Umbilical cord (tissue), 2 donors: ENCODE measurements around the gene SPDEF. TPM values are rescaled to one million over a fixed set of nuclear protein-coding genes. Genes with fewer than 3 reads are reported as not detected.
A peak's percentile ranks its signal among the peaks of the same experiment; 100 is the strongest.

Source experiments
- DNase-seq: peaks from one replicate; pipeline ENCODE4 v3.0.0-alpha.2; 2015; ENCODE audit warnings: low spot score
- total RNA-seq: library from RNA; depleted of rRNA; stranded (reverse); fragments of >200 nt; gene quantifications from one replicate; pipeline ENCODE4 v1.2.3, GENCODE V29; 2014; ENCODE audit warnings: low replicate concordance; ENCODE audit not compliant: insufficient read depth

Gene SPDEF
- total RNA-seq, 1 donor from 2014 or later = 0.96 TPM

DNA sequence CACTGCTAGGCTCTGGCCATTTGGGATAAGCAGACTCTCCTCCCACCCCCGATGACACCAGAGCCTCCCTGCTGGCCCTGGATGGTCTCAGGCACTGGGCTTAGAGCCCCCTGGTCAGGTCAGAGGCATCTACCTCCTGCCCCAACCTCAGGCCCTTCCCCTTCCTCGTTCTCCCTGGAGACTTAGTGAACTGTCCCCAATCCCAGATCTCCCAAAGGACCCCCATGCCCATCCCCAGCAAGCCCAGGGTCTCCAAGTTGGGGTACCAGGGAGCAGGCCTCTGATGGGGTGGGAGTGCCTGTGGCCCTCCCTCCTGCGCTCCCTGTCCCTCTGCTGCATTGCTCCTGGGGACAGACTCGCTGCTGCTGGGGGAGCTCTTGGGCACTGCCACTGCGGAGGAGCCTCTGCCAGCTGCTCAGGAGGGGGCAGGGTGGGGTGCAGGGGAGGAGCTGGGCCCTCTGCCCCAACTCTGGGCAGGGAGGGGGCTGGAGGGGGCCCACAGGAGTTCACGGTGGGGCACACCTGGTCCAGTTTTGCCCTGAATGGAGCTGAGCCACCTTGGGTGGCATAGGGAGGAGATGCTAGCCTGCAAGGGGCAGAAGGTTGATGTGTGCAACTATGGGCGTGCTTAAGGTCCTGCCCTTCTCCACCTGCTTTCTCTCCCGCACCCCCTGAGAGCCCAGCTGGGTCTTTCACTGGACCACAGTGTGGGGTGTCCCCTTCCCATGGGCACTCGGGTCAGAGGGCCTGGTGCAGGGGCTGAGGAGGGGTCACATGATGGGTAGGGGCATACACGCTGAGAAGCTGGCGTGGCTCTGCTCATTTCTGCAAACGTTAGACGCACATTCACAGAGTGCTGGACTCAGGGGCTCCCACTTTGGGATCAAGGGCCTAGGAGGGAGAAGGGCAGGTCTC lies 40.4 kb downstream of the SPDEF start:
- DNase-seq = no peak

DNA sequence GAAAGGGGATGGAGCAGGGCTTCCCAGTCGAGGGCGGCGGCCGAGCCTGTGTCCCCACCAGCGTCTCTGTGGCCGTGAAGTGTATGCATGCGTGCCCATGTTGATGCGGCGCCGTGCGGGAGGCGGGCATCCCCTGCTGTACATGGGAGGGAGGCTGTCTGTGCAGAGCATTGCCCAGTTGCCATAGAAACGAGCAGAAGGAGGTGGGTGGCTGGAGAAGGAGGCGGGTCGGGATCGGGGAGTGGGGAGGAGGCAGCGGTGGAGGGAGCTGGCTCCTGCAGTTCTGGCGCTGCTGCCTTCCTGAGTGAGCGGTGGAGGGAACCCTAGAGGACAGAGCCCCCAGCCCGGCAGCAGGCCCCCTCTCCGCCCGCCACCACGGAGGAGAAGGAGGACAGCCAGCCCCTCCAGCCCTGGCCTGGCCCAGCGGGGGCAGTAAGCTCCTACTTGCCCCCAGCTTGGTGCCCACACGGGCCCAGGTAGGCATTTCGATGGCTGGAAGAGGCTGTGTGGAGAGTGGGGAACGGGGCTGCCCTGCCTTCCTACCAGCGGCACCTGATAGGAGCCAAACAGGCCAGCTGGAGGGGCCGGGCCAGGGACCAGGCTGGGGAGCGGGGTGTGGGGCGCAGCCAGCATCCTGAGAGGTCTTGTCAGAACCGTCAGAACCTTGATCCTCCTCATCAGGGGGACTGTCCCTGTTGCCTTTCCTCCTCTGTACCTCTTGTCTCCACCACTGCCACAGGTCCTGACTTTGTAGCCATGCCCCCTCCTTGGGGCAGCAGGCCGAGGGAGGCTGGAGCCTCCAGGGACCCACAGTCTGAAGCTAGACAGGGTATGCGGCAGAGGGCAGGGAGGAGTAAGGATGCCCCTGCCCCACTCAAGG lies 41.3 kb downstream of the SPDEF start:
- DNase-seq = peak; percentile 89

DNA sequence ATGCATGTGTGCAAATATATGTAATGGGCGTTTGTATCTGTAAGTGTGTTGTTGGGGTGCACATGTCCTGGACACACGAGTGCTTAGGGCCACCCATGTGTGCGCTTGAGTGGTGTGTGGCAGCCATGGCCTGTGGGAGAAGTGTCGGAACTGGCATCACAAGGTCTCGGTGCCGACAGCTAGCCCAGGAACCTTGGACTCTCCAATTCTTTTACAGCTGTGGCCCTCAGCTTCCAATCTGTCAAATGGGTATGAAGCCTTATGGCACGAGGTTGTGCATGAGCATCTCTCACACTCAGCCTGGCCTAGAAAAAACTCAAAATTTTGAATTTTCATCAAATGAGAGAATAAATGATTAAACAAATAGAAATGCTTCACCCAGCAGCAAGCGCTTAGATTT lies 42.0 kb downstream of the SPDEF start:
- no peak for DNase-seq

DNA sequence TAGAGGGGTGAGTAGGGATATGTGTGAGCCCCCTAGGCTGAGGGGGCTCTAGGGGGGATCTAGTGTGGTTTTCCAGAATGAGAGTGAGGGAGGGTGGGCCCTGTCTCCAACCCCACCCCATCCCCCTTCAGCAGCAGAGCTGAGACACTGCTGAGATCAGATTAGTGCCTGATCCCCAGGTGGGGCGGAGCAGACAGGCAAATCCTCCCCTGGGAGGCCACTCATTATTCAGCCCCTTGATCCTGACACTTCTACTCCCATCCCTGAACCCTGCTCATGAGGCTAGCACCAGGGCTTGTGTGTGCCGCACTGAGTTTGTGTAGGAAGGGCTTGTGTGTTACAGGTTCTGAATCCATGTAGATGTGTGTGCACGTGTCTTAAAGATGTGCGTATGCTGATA lies 42.5 kb downstream of the SPDEF start:
- no peak for DNase-seq

DNA sequence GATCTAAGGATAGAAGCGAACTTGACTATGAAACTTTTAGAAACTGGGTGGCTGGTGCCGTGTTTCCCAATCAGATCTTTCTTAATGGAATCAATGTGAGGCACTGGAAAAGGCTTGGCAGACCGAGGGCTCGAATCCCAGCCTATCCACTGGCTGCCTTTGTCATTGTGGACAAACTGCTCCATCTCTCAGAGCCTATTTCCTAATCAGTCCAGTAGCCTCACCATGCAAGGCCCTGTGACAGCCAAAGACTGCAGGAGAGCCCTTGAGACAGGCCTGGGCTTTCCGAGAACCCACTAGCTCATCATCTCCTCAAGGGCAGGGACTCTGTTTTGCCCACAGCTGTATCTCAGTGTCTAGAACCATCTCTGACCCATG lies 43.4 kb downstream of the SPDEF start:
- no peak for DNase-seq

DNA sequence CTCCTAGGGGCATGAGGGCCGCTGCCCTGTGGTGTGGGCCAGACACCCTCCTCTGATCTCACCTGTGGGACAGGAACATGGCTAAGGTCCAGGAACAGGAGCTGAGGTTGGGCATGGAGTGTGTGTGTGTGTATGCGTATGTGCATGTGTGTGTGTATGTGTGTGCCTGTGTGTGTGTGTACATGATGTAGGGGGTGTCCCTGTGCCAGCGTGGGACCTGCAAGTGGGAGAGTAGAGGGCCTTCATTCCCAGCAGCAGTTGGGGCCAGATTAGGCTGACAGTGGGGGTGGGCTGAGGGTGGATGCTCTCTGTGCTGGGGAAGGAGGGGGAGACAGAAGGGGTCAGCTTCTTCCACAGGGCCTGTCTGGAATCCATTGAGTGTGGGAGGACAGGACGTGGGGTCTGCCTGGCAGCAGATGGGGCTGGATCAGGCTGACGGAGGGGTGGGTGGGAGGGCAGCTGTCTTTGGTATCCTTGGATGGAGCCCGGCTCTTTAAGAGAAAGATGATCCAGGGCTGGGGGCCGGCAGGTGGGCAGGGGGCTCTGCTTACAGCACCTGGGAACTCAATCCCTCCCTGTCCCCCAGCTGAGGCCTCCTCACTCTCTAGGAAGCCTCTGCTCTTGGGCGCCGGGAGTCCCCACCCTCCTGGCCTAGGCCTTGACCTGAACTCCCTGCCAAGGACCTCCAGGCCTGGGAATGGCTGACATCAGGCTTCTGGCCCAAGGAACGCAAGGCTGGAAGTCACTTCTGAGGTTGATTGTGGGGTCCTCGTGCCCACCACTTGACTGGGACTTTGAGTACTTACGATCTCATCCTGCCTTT lies 44.0 kb downstream of the SPDEF start:
- no peak for DNase-seq

DNA sequence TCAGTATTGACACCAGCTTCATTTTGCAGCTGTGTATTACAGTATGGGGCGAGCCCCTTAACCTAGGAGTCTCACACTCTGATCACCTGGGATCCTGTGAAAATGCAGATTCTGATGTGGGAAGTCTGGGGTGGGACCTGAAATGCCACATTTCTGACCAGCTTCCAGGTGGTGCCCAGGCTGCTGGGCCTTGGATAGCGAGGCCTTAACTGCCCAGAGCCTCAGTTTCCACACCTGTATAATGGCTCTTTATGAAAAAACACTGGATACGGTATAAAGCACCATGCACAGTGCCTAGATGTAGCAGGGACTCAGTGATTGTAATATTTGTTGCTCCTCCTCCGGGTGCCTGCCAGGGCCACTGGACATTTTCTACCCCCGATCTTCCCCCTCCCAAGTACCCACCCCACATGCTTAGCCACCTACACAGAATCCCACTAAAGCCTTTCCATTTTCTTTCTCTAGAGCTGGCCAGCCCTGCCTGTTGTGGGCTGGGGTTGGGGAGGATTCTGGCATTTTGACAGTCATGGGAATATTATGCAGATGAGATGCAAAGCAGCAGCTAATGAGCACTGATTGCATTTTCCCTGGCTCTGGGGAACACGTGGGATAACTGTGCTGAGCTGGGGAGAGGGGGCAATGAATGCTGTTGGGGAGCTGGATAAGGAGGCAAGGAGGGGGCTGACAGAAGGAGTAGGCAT lies 44.8 kb downstream of the SPDEF start:
- DNase-seq = no peak

DNA sequence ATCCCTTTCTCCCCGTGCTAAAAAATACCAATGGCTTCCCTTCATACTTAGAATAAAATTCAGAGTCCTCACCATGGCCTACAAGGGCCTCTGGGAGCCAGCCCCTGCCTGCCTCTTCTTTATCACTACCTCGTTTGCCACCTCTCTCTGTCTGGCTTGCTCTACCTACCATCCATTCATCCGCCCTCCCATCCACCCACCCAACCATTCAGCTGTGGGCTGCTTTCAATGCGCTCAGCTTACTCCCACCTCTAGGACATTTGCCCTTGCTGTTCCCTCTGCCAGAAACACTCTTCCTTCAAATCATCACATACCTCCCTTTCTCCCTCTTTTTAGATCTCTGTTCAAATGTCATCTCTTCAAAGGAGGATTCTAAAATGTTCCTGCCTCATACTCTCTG lies 45.8 kb downstream of the SPDEF start:
- no peak for DNase-seq

DNA sequence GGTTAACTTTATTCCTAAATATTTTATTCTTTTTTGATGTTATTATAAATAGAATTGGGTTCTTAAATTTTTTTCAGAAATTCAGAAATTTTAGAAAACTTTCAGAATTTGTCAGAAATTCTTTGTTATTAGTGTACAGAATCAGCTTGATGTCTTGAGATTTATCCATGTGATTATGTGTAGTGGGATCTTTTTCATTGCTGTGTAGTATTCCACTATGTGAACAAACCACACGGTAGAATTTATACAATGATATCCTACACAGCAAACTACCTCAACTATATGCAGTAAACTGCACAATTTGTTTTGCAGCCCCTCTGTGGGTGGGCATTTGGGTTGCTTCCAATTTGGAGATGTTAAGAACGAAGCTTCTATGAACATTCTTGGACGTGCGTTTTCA lies 46.3 kb downstream of the SPDEF start:
- no peak for DNase-seq

DNA sequence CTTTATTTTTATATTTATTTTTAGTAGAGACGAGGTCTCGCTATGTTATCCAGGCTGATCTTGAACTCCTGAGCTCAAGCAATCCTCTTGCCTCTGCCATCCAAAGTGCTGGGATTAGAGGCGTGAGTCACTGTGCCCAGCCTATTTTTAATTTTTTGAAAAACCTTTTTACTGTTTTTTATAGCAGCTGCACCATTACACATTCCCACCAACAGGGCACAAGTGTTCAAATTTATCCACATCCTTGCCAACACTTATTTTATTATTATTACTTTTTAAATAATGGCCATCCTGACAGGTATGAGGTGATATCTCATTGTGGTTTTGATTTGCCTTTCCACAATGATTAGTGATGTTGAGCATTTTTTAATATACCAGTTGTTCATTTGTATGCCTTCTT lies 47.7 kb downstream of the SPDEF start:
- DNase-seq = no peak

DNA sequence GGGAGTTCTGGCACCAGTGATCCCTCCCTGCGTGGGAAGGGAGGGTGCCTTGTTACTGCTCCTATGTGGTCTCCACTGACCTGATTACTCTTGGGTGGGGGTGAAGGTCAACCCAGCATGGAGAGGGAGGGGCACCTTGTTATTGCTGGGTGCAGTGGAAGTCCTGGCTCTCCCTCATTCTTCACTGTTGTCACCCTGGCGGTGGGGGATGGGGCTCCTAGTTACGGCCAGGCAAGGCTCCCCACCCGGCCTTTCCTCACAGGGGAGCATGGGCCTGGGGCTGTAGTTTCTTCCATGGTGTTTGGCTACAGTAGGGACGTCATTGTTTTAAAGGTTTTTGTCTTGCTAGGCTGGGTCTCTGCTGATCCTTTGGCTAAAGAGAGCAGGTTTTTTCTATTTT lies 49.4 kb downstream of the SPDEF start:
- no peak for DNase-seq

DNA sequence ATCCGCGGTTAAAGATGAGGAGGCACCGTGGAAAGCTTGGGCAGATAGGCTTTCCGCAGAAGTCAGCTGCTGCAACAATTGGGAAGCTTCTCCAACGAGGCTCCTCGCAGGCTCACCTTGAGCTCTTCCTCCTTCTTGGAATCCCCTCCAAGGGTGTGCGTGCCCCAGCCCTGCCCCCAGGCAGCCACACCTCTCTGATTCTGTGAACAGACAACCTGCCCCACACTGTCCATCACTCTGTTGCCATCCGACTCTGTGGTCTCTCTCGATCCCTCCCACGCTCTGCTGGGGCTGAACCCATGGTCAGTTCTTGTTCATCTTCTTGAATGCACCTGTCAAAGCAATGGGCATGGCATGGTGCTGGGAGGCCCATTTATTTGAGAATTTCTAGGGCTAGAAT lies 58.7 kb downstream of the SPDEF start:
- no peak for DNase-seq

DNA sequence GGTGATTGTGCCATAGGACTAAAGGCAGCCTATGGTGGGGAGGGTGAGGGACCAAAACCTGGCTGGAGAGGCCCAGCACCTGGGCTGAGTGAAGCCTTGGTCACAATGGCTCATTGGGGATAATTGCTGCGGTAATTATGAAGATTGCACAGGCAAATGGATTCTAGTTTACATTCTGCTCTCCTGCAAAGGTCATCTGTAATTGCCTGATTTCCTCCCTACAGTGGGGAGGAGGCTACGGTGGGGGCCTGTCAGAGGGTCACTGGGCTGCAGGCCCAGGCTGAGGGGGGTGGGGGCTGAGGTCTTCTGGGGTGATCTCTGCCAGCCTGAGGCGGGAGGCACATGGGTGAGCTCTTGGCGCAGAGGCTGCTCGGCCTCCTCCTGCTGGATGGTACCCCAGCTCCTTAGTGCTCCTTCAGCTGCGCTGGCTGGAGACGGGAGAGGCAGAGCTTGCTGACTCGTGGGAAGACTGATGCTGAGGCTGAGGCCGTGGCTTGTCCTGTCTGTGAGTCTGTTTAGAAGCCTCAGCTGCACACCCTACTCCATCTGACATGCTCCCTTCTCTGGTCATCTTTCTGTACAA lies 59.9 kb downstream of the SPDEF start:
- no peak for DNase-seq

DNA sequence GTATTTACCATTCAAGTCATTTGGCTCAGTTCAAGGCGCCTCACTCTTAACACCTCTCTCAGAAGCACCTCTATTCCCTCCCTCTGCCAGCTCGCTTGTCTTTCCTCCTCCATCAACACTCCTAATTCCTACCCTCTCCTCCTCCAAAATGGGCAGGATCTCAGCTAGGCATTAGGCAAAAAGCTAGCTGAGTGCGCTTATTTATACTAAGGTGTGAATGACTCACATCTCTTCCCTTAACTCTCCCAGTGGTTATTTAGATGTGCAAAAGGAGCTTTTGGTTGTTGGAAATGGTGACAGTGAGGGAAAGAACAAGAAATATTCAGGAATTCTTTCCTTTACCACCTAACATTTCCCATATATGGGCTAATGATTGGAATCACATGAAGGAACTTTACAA lies 61.2 kb downstream of the SPDEF start:
- no peak for DNase-seq

DNA sequence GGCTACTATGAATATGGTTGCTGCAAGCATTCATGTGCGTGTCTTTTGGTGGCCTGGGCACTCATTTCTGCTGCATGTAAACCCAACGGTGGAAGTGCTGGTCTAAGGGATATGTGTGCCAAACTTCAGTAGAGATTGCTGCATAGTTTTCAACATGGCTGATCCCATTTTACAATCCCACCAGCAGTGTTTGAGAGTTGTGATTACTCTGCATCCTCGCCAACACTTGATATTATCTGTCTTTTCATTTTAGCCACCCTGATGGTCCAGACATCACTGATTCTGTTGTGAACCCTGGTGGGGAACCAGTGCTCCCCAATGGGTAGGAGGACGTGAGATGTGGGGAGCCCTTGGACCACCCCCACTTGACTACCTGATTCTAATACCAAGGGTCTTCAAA lies 62.8 kb downstream of the SPDEF start:
- no peak for DNase-seq

DNA sequence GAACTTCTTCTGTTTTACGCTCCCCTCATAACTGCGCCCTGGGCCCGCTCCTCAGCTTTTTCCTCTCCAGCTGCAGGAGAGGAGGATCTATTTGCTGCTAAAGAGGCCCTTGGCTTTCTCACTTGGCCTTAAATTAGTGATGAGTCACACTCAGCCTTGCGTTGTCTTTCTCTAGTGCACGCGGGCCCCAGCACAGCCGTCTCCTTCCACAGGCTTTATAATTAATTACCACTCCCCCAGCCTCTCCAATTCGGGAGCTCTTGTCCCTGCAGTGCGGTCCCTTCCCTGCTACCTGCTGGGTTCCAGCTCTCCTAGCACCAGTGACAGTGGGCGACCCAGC lies 65.1 kb downstream of the SPDEF start:
- peak; percentile 62 for DNase-seq

DNA sequence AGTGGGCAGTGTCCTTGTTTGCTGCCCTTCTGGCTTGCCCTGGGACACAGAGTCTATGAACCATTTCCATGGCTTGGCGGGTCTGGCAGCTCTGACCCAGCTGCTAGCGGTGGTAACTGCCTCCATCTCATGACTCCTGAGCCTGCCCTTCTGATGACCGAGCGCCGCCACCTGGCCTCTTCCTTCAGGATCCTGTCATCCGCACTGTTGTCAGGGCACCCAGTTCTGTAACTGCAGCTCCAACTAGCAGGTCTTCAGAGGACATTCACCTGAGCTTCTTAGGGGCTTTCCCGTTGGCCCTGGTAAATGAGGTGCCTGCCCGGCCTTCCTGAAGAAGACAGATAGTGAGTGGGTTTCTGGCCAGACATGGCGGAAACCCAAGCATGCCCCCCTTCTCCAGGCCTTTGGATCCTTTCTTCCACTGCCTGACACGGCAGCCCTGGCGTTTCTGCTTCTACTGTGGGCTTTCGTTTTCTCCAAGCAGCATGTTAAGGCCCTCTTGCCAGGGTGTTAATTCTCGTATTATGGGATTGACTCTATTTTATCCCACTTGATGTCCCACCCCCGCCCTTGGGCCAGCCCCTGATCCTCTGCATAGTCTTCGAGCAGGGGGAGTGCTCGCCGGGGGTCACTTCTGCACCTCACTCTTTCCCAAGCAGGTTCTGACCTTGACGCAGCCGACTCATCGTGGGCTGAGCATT lies 65.6 kb downstream of the SPDEF start:
- DNase-seq = no peak

DNA sequence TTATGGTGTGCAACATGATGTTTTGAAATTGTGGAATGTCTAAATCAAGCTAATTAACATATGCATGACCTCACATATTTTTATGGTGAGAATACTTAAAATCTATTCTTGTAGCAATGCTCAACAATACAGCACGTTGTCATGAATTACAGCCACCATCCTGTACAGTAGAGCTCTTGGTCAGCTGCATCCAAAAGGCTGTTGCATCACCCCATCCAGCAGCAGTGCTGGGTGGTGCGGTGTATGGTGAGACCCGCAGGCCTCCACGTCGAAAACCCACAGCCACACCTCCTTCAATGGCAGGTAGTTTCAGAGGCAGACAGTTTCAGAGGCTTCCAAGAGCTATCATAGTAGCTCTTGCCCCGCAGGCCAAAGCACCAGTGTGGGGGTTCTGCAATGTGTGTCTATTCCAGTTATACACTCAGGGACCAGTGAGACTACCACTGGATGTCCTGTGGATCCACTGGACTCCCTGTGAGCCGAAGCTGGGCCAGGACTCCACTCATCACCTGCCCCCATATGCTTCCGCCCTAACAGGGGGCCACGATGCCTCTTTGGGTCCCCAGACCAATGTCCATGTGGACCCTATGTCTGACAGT lies 66.8 kb downstream of the SPDEF start:
- no peak for DNase-seq
